HCT116 (cell line): ENCODE data around the gene EIF2AK2.

Experiments used
- ATF3 ChIP-seq: IDR thresholded peaks from 2 replicates; pipeline ENCODE4 v1.6.1; 2012
- POLR2A ChIP-seq: IDR thresholded peaks from 2 replicates; pipeline ENCODE4 v1.7.0; 2011; ENCODE audit warnings: borderline replicate concordance; ENCODE audit not compliant: insufficient read depth, insufficient read length; ENCODE audit errors: extremely low read depth
- SIN3A ChIP-seq: IDR thresholded peaks from 2 replicates; pipeline ENCODE4 v1.6.1; 2012; ENCODE audit warnings: low read depth
- TF ChIP-seq, protein P1 (sequence below), 3 experiments: fragments of 200-600 bp in 1 of 3; sonication (generic) in 1 of 3; IDR thresholded peaks in 2 of 3; conservative IDR thresholded peaks in 1 of 3; 2 replicates each; pipeline ENCODE4 v1.5.1; 2012 to 2017; ENCODE audit warnings: low read depth in 2 of 3, low read length in 2 of 3, antibody characterized with exemption in 1 of 3, borderline replicate concordance in 1 of 3, control low read depth in 1 of 3, mild to moderate bottlenecking in 1 of 3, mixed read lengths in 1 of 3, mixed run types in 1 of 3, moderate library complexity in 1 of 3; ENCODE audit not compliant: insufficient read depth in 1 of 3

- TF ChIP-seq, protein P1, sequence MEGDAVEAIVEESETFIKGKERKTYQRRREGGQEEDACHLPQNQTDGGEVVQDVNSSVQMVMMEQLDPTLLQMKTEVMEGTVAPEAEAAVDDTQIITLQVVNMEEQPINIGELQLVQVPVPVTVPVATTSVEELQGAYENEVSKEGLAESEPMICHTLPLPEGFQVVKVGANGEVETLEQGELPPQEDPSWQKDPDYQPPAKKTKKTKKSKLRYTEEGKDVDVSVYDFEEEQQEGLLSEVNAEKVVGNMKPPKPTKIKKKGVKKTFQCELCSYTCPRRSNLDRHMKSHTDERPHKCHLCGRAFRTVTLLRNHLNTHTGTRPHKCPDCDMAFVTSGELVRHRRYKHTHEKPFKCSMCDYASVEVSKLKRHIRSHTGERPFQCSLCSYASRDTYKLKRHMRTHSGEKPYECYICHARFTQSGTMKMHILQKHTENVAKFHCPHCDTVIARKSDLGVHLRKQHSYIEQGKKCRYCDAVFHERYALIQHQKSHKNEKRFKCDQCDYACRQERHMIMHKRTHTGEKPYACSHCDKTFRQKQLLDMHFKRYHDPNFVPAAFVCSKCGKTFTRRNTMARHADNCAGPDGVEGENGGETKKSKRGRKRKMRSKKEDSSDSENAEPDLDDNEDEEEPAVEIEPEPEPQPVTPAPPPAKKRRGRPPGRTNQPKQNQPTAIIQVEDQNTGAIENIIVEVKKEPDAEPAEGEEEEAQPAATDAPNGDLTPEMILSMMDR (IDR thresholded peaks at IDR 0.05 in 2 of 3, conservative IDR thresholded peaks at IDR 0.05 in 1 of 3; ENCODE audit: borderline replicate concordance in 1 of 3, insufficient read depth in 1 of 3, low read depth in 2 of 3, low read length in 2 of 3) = no peak
- TF ChIP-seq POLR2A (no peak), SIN3A (no peak), ATF3 (no peak)
Observed at GRCh38 chr2:37180006-37180639, 23.3 kb upstream of the EIF2AK2 start.
